ES-I3 (cell line): ENCODE measurements around the gene TSC22D1.
"Not testable (repeated sequence)": the region's sequence is repeated elsewhere in the genome, so short reads cannot be mapped to it uniquely, and the experiment has no call there.

Experiments used
- H3K36me3 ChIP-seq: 2 replicates; pipeline ENCODE4 v1.6.1; 2013; ENCODE audit warnings: mild to moderate bottlenecking, low read length, control low read depth, moderate library complexity; ENCODE audit not compliant: insufficient read depth
- H3K4me1 ChIP-seq: 2 replicates; pipeline ENCODE4 v1.6.1; 2013; ENCODE audit warnings: mild to moderate bottlenecking, control low read depth, low read length; ENCODE audit not compliant: insufficient read depth
- H3K9ac ChIP-seq: 2 replicates; pipeline ENCODE4 v1.6.1; 2013; ENCODE audit warnings: low read depth, mild to moderate bottlenecking, low read length, moderate library complexity
- H3K9me3 ChIP-seq: 2 replicates; pipeline ENCODE4 v1.6.1; 2013; ENCODE audit warnings: mild to moderate bottlenecking, low read length, moderate library complexity; ENCODE audit not compliant: control insufficient read depth, insufficient read depth

Gene TSC22D1

GRCh38 chr13:44468874-44469273, 107.3 kb downstream of the TSC22D1 start:
- H3K9ac ChIP-seq = no peak overlapping the region
- H3K36me3 ChIP-seq = no peaks in the 10 kb centered on the region
- H3K4me1 ChIP-seq = 0 out of 2 replicates have a peak, but pooled peaks cover under 1% of the 10 kb centered on the region
- H3K9me3 ChIP-seq = no peaks in the 10 kb centered on the region

GRCh38 chr13:44465318-44465717, 110.8 kb downstream of the TSC22D1 start:
- Histone ChIP-seq H3K9ac (no peak overlapping the region), H3K4me1 (no peaks in the 10 kb centered on the region), H3K9me3 (no peaks in the 10 kb centered on the region), H3K36me3 (no peaks in the 10 kb centered on the region)

GRCh38 chr13:44464471-44464870, 111.7 kb downstream of the TSC22D1 start:
- no peak overlapping the region for H3K9ac ChIP-seq
- H3K9me3 ChIP-seq = no peaks in the 10 kb centered on the region; the same call in 1 of the 2 replicates
- H3K4me1 ChIP-seq = no peaks in the 10 kb centered on the region

GRCh38 chr13:44463759-44464158, 112.4 kb downstream of the TSC22D1 start:
- Histone ChIP-seq H3K9ac (no peak overlapping the region), H3K36me3 (no peaks in the 10 kb centered on the region), H3K9me3 (no peaks in the 10 kb centered on the region; the same call in 1 of the 2 replicates), H3K4me1 (no peaks in the 10 kb centered on the region)

More at GRCh38 chr13:44464471-44464870, 111.7 kb downstream of the TSC22D1 start:
- no peaks in the 10 kb centered on the region for H3K36me3 ChIP-seq

GRCh38 chr13:44459674-44460073, 116.5 kb downstream of the TSC22D1 start:
- Histone ChIP-seq H3K36me3 (no peaks in the 10 kb centered on the region), H3K4me1 (no peaks in the 10 kb centered on the region), H3K9ac (no peak overlapping the region), H3K9me3 (no peaks in the 10 kb centered on the region; the same call in 1 of the 2 replicates)

- H3K9me3 ChIP-seq = no peaks in the 10 kb centered on the region; the same call in 1 of the 2 replicates
- H3K9ac ChIP-seq = no peak overlapping the region
- no peaks in the 10 kb centered on the region for H3K4me1 ChIP-seq
- H3K36me3 ChIP-seq = no peaks in the 10 kb centered on the region
These were observed 117.7 kb downstream of the TSC22D1 start for GRCh38 chr13:44458313-44458975.

- not testable (repeated sequence) for H3K9ac ChIP-seq, H3K36me3 ChIP-seq, H3K4me1 ChIP-seq, H3K9me3 ChIP-seq
These were observed 119.9 kb downstream of the TSC22D1 start for GRCh38 chr13:44456212-44456611.

GRCh38 chr13:44455769-44456168, 120.4 kb downstream of the TSC22D1 start:
- Histone ChIP-seq H3K9me3 (no peaks in the 10 kb centered on the region; the same call in 1 of the 2 replicates), H3K4me1 (no peaks in the 10 kb centered on the region), H3K9ac (no peak overlapping the region), H3K36me3 (no peaks in the 10 kb centered on the region)

- no peaks in the 10 kb centered on the region for H3K4me1 ChIP-seq
- H3K9ac ChIP-seq = no peak overlapping the region
- no peaks in the 10 kb centered on the region for H3K36me3 ChIP-seq
- H3K9me3 ChIP-seq = no peaks in the 10 kb centered on the region
These were observed 122.2 kb downstream of the TSC22D1 start for GRCh38 chr13:44453881-44454280.

GRCh38 chr13:44453069-44453468, 123.1 kb downstream of the TSC22D1 start:
- no peaks in the 10 kb centered on the region for H3K4me1 ChIP-seq
- H3K36me3 ChIP-seq = no peaks in the 10 kb centered on the region
- H3K9ac ChIP-seq = no peak overlapping the region
- no peaks in the 10 kb centered on the region for H3K9me3 ChIP-seq

GRCh38 chr13:44452418-44452817, 123.7 kb downstream of the TSC22D1 start:
- H3K9ac ChIP-seq = no peak overlapping the region
- no peaks in the 10 kb centered on the region for H3K4me1 ChIP-seq
- H3K36me3 ChIP-seq = no peaks in the 10 kb centered on the region

GRCh38 chr13:44451651-44452050, 124.5 kb downstream of the TSC22D1 start:
- Histone ChIP-seq H3K9me3 (no peaks in the 10 kb centered on the region), H3K4me1 (no peaks in the 10 kb centered on the region), H3K9ac (no peak overlapping the region)

More at GRCh38 chr13:44452418-44452817, 123.7 kb downstream of the TSC22D1 start:
- no peaks in the 10 kb centered on the region for H3K9me3 ChIP-seq

GRCh38 chr13:44451126-44451525, 125.0 kb downstream of the TSC22D1 start:
- Histone ChIP-seq H3K4me1 (no peaks in the 10 kb centered on the region), H3K36me3 (no peaks in the 10 kb centered on the region), H3K9ac (no peak overlapping the region), H3K9me3 (no peaks in the 10 kb centered on the region)

More at GRCh38 chr13:44451651-44452050, 124.5 kb downstream of the TSC22D1 start:
- H3K36me3 ChIP-seq = no peaks in the 10 kb centered on the region

GRCh38 chr13:44449999-44450821, 125.9 kb downstream of the TSC22D1 start:
- Histone ChIP-seq H3K4me1 (no peaks in the 10 kb centered on the region), H3K9me3 (no peaks in the 10 kb centered on the region), H3K9ac (no peak overlapping the region), H3K36me3 (no peaks in the 10 kb centered on the region)

- Histone ChIP-seq H3K4me1 (no peaks in the 10 kb centered on the region), H3K9ac (no peak overlapping the region), H3K9me3 (no peaks in the 10 kb centered on the region), H3K36me3 (no peaks in the 10 kb centered on the region)
These were observed 127.3 kb downstream of the TSC22D1 start for GRCh38 chr13:44448875-44449274.
